Cardiac fibroblast (primary cell): ENCODE results near the gene RAG1.
A peak's percentile ranks its signal among the peaks of the same experiment; 100 is the strongest.

ENCODE experiments used
- DNase-seq, 2 donors: peaks; one replicate each; pipeline versions ENCODE4 v3.0.0 to v3.0.0-alpha.2; 2010; ENCODE audit warnings: low read depth in 2 of 2
- H3K4me3 ChIP-seq, 2 donors: replicated peaks in 1 of 2; 1 replicate in 1 of 2; 2 replicates in 1 of 2; pipeline ENCODE4 v1.5.1; 2011; ENCODE audit warnings: low read depth in 2 of 2, low read length in 2 of 2, mild to moderate bottlenecking in 2 of 2, moderate library complexity in 1 of 2
- TF ChIP-seq, protein P1 (sequence below): IDR thresholded peaks from one replicate; pipeline ENCODE4 v1.5.1; 2011; ENCODE audit warnings: low read depth, mild to moderate bottlenecking, low read length, inconsistent platforms

The RAG1 gene

DNA sequence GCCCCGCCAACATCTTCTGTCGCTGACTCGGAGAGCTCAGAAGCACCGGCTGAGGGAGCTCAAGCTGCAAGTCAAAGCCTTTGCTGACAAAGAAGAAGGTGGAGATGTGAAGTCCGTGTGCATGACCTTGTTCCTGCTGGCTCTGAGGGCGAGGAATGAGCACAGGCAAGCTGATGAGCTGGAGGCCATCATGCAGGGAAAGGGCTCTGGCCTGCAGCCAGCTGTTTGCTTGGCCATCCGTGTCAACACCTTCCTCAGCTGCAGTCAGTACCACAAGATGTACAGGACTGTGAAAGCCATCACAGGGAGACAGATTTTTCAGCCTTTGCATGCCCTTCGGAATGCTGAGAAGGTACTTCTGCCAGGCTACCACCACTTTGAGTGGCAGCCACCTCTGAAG, 6.7 kb downstream of the RAG1 start:
- TF ChIP-seq, protein P1, sequence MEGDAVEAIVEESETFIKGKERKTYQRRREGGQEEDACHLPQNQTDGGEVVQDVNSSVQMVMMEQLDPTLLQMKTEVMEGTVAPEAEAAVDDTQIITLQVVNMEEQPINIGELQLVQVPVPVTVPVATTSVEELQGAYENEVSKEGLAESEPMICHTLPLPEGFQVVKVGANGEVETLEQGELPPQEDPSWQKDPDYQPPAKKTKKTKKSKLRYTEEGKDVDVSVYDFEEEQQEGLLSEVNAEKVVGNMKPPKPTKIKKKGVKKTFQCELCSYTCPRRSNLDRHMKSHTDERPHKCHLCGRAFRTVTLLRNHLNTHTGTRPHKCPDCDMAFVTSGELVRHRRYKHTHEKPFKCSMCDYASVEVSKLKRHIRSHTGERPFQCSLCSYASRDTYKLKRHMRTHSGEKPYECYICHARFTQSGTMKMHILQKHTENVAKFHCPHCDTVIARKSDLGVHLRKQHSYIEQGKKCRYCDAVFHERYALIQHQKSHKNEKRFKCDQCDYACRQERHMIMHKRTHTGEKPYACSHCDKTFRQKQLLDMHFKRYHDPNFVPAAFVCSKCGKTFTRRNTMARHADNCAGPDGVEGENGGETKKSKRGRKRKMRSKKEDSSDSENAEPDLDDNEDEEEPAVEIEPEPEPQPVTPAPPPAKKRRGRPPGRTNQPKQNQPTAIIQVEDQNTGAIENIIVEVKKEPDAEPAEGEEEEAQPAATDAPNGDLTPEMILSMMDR = no peak
- no peak for DNase-seq
- H3K4me3 ChIP-seq = no peak overlapping the region

DNA sequence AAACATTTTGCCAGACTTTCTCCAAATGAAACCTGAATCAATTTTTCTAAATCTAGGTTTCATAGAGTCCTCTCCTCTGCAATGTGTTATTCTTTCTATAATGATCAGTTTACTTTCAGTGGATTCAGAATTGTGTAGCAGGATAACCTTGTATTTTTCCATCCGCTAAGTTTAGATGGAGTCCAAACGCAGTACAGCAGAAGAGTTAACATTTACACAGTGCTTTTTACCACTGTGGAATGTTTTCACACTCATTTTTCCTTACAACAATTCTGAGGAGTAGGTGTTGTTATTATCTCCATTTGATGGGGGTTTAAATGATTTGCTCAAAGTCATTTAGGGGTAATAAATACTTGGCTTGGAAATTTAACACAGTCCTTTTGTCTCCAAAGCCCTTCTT, 9.6 kb downstream of the RAG1 start:
- H3K4me3 ChIP-seq = no peak overlapping the region
- no peak for DNase-seq
- TF ChIP-seq, protein P1 = no peak

DNA sequence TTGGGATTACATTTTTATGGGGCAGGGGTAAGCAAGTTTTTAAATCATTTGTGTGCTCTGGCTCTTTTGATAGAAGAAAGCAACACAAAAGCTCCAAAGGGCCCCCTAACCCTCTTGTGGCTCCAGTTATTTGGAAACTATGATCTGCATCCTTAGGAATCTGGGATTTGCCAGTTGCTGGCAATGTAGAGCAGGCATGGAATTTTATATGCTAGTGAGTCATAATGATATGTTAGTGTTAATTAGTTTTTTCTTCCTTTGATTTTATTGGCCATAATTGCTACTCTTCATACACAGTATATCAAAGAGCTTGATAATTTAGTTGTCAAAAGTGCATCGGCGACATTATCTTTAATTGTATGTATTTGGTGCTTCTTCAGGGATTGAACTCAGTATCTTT, 10.1 kb downstream of the RAG1 start:
- TF ChIP-seq, protein P1 = no peak
- no peak overlapping the region for H3K4me3 ChIP-seq
- DNase-seq = peak in 1 of 2 donors; percentile 10

DNA sequence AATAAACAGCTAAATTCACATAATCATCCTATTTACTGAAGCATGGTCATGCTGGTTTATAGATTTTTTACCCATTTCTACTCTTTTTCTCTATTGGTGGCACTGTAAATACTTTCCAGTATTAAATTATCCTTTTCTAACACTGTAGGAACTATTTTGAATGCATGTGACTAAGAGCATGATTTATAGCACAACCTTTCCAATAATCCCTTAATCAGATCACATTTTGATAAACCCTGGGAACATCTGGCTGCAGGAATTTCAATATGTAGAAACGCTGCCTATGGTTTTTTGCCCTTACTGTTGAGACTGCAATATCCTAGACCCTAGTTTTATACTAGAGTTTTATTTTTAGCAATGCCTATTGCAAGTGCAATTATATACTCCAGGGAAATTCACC, 10.7 kb downstream of the RAG1 start:
- DNase-seq = no peak
- no peak overlapping the region for H3K4me3 ChIP-seq
- TF ChIP-seq, protein P1 = no peak

DNA sequence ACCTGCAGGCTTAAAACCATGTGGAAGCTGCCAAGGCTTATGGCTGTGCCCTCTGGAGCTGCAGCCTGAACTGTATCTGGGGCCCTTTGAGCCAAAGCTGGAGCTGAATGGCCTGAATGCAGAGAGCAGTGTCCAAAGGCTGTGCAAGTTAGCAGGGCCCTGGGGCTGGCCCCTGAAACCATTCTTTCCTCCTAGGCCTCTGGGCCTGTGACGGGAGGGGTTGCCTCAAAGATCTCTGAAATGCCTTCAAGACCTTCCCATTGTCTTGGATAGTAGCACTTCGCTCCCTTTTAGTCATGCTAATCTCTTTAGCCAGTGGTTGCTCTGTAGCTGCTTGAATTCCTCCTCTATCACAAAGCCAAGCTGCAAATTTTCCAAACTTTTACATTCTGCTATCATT, 13.7 kb downstream of the RAG1 start:
- no peak for DNase-seq
- no peak overlapping the region for H3K4me3 ChIP-seq
- TF ChIP-seq, protein P1 = no peak

DNA sequence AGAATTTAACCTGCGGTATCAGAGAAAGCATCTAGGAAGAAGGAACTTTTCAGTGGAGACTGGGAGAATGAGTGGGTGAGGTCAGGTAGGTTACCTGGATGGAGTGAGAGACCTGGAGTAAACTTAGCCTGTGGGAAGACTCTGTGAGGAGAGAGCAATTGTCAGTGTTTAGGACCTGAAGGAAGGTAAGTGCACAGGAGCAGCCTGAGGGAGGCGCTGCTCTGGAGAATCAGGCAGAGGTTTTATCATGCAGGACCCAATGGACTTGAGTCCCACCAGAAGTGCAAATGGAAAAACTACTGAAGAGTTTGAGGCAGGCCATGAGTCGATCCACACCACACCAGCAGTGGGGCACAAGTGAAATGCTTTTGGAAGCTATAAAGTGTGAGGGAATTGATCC, 15.9 kb downstream of the RAG1 start:
- TF ChIP-seq, protein P1 = no peak
- no peak overlapping the region for H3K4me3 ChIP-seq
- no peak for DNase-seq

DNA sequence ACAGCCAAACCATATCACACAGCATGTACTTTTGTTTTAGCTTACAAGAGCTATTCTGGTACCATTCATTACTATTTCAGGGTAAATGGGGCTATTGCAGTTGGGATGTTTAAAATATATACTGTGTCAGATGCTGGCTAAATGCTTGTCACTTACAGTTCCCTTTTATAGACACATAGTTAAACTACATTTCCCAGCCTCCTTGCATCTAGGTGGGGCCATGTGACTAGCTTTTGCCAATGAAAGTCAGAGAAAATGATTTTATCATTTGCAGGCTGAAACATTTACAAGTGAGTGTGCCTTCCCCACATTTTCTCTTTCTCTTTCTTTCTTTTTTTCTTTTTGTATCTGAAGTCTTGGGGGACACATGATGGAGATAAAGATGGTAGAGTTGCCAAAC, 18.7 kb downstream of the RAG1 start:
- TF ChIP-seq, protein P1 = no peak
- no peak for DNase-seq
- no peak overlapping the region for H3K4me3 ChIP-seq
